ENCODE results near the gene ELOVL6.

DNA sequence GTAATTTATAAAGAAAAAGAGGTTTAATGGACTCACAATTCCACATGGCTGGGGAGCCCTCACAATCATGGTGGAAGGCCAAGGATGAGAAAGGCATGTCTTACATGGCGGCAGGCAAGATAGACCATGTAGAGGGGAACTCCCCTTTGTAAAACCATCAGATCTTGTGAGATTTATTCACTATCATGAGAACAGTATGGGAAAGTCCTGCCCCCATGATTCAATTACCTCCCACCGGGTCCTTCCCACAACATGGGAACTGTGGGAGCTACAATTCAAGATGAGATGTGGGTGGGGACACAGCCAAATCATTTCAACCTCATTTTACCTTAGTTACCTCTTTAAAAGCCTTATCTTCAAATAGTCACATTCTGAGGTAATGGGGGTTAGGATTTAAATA, 30.9 kb upstream of the ELOVL6 start:
- TF ChIP-seq, protein P1, sequence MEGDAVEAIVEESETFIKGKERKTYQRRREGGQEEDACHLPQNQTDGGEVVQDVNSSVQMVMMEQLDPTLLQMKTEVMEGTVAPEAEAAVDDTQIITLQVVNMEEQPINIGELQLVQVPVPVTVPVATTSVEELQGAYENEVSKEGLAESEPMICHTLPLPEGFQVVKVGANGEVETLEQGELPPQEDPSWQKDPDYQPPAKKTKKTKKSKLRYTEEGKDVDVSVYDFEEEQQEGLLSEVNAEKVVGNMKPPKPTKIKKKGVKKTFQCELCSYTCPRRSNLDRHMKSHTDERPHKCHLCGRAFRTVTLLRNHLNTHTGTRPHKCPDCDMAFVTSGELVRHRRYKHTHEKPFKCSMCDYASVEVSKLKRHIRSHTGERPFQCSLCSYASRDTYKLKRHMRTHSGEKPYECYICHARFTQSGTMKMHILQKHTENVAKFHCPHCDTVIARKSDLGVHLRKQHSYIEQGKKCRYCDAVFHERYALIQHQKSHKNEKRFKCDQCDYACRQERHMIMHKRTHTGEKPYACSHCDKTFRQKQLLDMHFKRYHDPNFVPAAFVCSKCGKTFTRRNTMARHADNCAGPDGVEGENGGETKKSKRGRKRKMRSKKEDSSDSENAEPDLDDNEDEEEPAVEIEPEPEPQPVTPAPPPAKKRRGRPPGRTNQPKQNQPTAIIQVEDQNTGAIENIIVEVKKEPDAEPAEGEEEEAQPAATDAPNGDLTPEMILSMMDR (IDR thresholded peaks at IDR 0.05), result no peak
- no peak for TF ChIP-seq POLR2A (IDR thresholded peaks at IDR 0.05)
- TF ChIP-seq EP300 (IDR thresholded peaks at IDR 0.05; ENCODE audit: low read depth), result no peak

Data from transverse colon (tissue), 3 donors.